T-helper 9 cell (primary cell): Measurements from ENCODE around the gene SPNS3.

Experiments used
- DNase-seq: peaks from one replicate; pipeline ENCODE4 v3.0.0-alpha.2; 2020

SPNS3 gene

GRCh38 chr17:4472286-4472685, 38.5 kb downstream of the SPNS3 start:
- no peak for DNase-seq

DNA sequence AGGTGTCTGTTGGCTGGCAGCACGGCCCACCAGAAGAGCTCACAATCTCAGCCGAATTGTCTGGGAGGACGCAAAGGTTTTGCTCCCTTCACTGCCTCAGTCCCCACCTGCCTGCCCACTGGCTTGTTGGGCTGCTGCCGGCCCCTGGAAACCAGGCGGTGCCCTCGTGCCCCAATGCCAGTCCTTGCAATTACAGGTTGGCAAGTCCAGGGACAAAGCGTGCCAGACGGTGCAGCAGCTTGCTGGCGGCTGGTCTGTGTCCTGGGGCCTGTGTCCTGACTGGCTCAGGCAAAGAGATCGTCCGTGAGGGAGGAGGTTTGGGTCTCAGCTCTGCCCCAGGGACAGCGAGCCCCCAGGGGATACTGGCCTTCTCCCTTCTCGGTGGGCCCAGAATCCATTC, 40.4 kb downstream of the SPNS3 start:
- DNase-seq, result no peak

DNA sequence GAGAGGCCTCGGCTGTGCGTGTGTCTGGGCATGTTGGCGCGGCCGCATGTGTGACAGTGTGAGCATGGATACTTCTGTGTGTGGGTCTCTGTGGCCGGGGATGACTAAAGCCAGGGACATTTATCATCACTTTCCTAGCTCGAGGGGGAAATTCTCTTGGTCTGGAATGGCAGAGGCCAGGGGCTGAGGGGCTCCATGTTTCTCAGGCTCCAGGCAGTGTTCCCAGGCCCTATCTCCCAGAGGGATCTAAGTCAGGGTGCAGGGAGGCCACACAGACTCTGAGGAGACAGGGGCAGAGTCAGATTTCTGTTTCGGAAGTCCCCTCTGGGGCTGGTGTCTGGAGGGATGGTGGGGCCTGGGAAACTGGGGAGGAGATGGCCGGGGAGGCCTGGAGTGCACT, 41.3 kb downstream of the SPNS3 start:
- DNase-seq, result no peak

DNA sequence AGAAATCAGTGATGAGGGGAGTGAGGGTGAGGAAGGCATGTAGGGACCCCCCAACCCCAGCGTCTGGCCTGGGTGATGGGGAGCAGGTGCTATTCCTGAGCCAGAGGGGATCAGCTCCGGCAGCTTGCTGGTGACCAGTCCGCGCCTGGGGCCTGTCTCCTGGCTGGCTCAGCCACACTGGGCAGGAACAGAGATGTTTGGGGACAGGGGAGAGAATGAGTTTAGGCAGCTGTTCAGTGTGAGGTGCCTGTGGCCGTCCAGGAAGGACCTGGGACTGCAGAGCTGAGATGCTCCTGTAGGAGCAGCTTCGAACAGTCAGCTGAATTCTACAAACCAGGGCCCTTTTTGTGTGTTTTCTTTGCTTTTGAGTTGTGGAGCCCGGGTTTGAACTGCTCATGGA, 41.7 kb downstream of the SPNS3 start:
- no peak for DNase-seq

- DNase-seq, result no peak
These were observed 42.3 kb downstream of the SPNS3 start for GRCh38 chr17:4476017-4476416.

DNA sequence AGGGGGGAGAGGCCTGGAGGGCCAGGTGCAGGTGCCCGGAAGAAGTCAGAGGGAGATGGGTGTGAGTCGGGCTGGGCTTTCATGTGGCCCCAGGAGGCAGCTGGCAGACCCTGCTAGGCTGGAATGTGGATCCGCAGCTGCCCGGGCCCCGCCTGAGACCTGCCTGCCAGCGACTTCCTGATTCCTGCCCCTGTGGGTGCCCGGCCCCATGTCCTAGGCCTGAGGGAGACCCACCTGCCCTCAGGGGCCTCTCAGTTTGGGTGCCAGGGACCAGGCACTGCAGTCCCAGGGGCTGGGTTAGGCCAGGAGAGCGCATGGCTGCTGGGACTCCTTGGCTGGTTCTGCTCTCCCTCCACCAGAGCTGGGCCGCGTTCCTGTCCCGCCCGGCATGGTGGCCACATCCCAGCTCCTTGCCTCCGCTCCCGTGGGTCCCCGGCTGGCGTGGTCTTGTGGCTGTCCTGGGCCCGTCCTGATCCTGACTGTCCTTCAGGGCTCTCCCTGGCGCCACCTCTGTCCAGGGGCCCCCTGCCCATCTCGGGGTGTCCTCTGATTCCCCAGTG, 42.9 kb downstream of the SPNS3 start:
- no peak for DNase-seq

DNA sequence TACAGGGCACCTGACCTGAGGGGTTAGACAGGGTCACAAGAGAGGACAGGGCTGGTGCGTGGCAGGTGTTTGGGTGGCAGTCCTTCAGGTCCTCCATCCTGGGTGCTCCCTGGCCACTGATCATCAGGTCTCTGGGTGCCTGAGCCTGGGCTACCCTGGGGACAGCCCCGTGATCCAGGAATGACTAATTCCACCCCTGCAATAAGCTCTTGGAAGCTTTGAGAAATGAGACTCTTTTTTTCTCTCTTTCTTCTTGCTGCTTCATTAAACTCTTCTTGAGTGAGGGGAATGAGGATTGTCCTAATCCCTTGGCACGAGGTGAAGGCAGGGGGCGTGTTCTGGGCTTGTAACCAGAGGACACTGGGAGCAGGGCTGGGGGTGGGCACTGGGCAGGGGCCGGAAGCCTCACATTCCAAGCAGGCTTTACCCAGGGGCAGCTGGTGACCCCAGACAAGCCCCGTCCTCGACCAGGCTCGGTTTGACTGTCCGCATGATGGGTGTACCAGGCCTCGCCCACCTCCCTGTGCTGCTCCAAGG, 43.6 kb downstream of the SPNS3 start:
- DNase-seq, result no peak

DNA sequence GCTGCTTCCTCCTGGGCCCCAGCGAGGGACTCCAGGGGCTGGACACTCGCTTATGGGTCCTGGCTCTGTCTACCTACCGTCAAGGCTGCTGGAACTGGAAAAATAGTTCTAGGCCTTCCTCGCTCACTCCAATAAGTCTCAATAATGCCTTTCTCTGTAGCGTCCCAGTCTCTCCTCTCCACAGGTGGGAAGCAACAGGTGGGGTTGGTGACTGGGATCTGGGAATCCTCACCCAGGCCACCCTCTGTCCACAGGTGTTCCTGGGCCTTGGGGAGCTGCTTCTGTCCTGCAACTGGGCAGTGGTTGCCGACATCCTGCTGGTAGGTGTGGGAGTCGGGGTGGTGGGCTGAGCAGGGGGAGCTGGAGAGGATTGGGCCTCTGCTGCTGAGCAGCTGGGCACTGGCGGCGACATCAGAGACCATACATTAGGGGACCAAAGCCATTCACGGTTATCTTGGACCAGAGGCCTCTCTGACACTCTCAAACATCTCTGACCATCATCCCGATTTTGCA, 44.6 kb downstream of the SPNS3 start:
- no peak for DNase-seq

- no peak for DNase-seq
These were observed 45.7 kb downstream of the SPNS3 start for GRCh38 chr17:4479340-4479981.

- DNase-seq, result no peak
These were observed 46.4 kb downstream of the SPNS3 start for GRCh38 chr17:4479982-4480751.

DNA sequence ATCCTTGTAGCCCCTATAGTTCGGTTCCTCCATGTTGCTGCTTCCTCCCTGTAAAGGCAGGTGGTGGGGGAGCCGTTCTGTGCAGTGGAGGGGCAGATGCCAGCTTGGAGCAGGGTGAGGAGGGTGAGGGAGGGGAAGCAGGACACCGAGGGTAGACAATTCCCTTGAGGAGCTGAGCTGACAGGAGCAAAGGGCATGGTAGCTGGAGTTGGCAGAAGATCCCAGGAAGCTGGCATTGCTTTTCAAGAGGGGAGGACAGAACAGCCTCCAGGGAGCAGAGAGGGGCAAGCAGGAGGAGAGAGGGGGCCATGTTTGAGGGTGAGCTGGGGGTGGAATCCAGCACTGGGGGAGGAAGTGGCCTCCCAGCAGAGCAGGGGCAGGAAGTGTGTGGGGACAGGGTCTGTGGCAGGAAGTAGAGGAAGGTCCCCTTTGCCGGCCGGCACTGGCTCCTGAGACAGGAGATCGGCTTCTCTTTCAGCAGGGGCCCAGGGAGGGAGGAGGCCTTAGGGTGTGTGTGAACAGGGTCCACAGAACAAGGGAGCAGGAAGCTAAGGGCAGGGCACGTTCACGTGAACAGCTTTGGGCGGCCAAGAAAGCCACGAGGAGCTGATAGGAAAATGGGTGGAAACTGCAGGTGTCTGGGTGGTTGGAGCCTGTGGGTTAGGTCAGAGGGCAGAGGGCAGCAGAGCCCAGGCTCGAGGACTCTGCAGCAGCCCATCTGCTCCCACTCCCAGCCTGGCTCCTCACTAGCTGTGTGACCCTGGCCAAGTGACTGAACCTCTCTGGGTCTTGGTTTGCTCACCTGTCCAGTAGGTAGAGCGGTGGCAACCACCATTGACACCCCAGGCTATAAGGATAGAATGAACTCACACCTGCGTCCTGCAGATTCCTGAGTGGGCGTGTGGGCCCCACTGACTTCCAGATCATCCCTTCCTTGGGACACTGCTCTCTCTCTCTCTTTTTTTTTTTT, 47.5 kb downstream of the SPNS3 start:
- no peak for DNase-seq

GRCh38 chr17:4482338-4483011, 48.7 kb downstream of the SPNS3 start:
- DNase-seq, result no peak

GRCh38 chr17:4483012-4483840, 49.5 kb downstream of the SPNS3 start:
- DNase-seq, result no peak

DNA sequence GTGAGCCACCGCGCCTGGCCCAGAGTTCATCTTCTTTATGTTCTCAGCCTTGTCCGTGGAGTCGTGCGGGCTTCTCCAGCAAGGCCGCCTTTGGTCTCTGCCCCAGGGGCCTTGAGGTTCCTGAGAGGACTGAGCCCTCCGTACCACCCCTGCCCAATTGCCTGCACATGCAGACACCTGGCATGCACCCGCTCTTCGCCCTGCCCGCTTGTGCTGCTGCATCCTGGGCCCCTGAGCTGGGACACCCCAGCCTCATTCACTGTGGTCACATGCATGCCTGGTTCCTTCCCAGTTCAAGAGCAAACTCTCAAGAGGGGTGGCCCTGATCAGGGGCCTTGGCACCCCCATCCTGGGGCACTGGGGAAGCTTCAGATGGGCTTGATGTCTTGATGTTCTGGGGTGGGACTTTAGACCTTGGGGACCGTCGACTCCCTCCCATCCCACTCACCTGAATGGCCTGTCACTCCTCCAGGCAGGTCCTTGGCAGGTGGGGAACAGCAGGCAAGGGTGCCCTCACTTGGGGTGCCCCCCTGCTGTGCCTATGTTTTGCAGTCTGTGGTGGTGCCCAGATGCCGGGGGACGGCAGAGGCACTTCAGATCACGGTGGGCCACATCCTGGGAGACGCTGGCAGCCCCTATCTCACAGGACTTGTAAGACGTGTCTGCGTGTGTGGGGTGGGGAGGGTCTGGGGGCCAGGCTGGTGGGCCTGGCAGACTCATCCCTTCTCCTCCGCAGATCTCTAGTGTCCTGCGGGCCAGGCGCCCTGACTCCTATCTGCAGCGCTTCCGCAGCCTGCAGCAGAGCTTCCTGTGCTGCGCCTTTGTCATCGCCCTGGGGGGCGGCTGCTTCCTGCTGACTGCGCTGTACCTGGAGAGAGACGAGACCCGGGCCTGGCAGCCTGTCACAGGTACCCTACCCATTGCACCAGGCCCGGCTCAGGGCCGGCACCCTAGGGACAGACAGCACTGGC, 52.2 kb downstream of the SPNS3 start:
- peak; percentile 30 for DNase-seq

DNA sequence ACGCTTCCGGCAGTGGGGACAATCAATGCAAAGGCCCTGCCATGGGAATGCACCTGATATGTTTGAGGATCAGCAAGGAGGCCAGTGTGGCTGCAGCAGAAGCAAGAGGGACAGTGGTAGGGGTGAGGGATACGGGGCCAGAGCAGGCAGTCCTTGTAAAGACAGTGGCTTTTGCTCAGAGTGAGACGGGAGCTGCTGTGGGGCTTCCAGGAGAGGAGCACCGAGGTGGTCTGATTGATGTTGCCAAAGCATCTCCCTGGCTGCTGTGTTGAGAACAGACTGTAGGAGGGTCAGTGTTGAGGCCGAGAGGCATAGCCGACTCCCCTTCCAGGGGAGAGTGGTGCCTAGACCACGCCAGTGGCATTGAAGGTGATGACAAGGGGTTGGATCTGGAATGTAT, 53.6 kb downstream of the SPNS3 start:
- DNase-seq, result no peak

DNA sequence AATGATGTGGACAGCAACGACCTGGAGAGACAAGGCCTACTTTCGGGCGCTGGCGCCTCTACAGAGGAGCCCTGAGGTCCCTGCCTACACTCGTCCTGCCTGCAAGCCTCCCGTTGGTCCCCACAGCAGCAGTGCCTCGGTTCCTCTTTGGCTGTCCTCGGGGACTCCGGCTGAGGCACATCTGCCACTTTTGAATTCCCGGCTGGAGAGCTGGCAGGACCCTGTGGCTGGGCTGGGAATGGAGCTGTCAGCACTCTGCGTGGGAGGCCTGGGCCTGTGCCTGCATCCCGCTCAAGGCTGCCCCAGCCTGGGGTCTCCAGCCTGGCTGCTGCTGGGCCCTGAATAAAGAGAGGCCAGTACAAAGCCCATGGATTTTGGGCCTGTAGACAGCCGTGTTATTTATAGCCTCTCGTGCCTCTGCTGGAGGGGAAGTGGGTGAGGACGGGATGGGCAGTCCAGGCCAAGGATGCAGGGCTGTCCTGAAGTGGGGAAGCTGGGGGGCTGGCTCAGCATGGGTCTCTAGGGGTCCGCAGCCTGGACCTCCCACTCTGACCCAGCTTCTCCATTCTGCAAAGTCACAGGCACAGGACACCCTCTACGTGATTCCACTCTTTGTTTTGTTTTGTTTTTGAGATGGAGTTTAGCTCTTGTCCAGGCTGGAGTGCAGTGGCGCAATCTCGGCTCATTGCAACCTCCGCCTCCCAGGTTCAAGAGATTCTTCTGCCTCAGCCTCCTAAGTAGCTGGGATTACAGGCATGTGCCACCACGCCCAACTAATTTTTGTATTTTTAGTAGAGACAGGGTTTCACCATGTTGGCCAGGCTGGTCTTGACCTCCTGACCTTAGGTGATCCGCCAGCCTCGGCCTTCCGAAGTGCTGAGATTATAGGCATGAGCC, 54.3 kb downstream of the SPNS3 start:
- no peak for DNase-seq

GRCh38 chr17:4488989-4489595, 55.4 kb downstream of the SPNS3 start:
- DNase-seq, result no peak

- no peak for DNase-seq
These were observed 56.4 kb downstream of the SPNS3 start for GRCh38 chr17:4490109-4490591.
